NCI-H774 (cell line): ENCODE results near the gene AKAP13.
A peak's percentile ranks its signal among the peaks of the same experiment; 100 is the strongest.
"Not testable (repeated sequence)": the region's sequence is repeated elsewhere in the genome, so short reads cannot be mapped to it uniquely, and the experiment has no call there.

ENCODE experiments used
- DNase-seq: peaks from one replicate; lab custom pipeline; 2025; lab: John Stamatoyannopoulos, UW

The AKAP13 gene

GRCh38 chr15:85500729-85501128, 120.3 kb downstream of the AKAP13 start:
- no peak for DNase-seq

GRCh38 chr15:85501574-85501973, 121.2 kb downstream of the AKAP13 start:
- DNase-seq = no peak

GRCh38 chr15:85503151-85503799, 122.9 kb downstream of the AKAP13 start:
- DNase-seq = no peak

GRCh38 chr15:85504749-85505676, 124.6 kb downstream of the AKAP13 start:
- peak; percentile 29 for DNase-seq

GRCh38 chr15:85507114-85507513, 126.7 kb downstream of the AKAP13 start:
- no peak for DNase-seq

- DNase-seq = no peak
Observed at GRCh38 chr15:85509973-85510372, 129.6 kb downstream of the AKAP13 start.

- DNase-seq = no peak
Observed at GRCh38 chr15:85514413-85514812, 134.0 kb downstream of the AKAP13 start.

GRCh38 chr15:85515212-85515611, 134.8 kb downstream of the AKAP13 start:
- DNase-seq = no peak

- no peak for DNase-seq
Observed at GRCh38 chr15:85517086-85517485, 136.7 kb downstream of the AKAP13 start.

- DNase-seq = no peak
Observed at GRCh38 chr15:85518979-85519761, 138.8 kb downstream of the AKAP13 start.

GRCh38 chr15:85520650-85521049, 140.2 kb downstream of the AKAP13 start:
- no peak for DNase-seq

GRCh38 chr15:85523530-85523929, 143.1 kb downstream of the AKAP13 start:
- DNase-seq = no peak

- no peak for DNase-seq
Observed at GRCh38 chr15:85525755-85526154, 145.4 kb downstream of the AKAP13 start.

GRCh38 chr15:85527895-85528294, 147.5 kb downstream of the AKAP13 start:
- DNase-seq = no peak

- DNase-seq = no peak
Observed at GRCh38 chr15:85530079-85530478, 149.7 kb downstream of the AKAP13 start.

GRCh38 chr15:85531083-85531482, 150.7 kb downstream of the AKAP13 start:
- DNase-seq = no peak

GRCh38 chr15:85532689-85533088, 152.3 kb downstream of the AKAP13 start:
- no peak for DNase-seq

GRCh38 chr15:85534031-85534430, 153.6 kb downstream of the AKAP13 start:
- DNase-seq = no peak

- DNase-seq = not testable (repeated sequence)
Observed at GRCh38 chr15:85535533-85536330, 155.3 kb downstream of the AKAP13 start.

- DNase-seq = no peak
Observed at GRCh38 chr15:85536341-85536740, 155.9 kb downstream of the AKAP13 start.

- no peak for DNase-seq
Observed at GRCh38 chr15:85539491-85539890, 159.1 kb downstream of the AKAP13 start.
